OCI-LY7 (cell line): ENCODE data around the gene ODAD3. TPM values are rescaled to one million over a fixed set of nuclear protein-coding genes. Genes with fewer than 3 reads are reported as not detected.

Experiments
- BruUV-seq: library from RNA; stranded (reverse); fragments of 400-500 nt; replicated peaks from 2 replicates; lab custom pipeline; 2021; lab: Mats Ljungman, UMichigan
- CTCF ChIA-PET: fragments of 300-600 bp; sonication (Branson Sonifier 250); formaldehyde crosslinking; loops from one replicate; lab custom pipeline; 2022; ENCODE audit warnings: antibody characterized with exemption; ENCODE audit not compliant: unreplicated experiment; lab: Charles Lee
- POLR2A ChIA-PET: fragments of 300-600 bp; sonication (Branson Sonifier 250); formaldehyde crosslinking; loops from one replicate; lab custom pipeline; 2022; ENCODE audit warnings: antibody characterized with exemption; lab: Charles Lee
- DNase-seq: peaks from one replicate; pipeline ENCODE4 v3.0.0-alpha.2; 2015; ENCODE audit warnings: low spot score
- H2AFZ ChIP-seq: fragments of 200-600 bp; sonication (generic), shearing (Covaris generic); 2 replicates; pipeline ENCODE4 v1.6.1; 2014; ENCODE audit warnings: mild to moderate bottlenecking, antibody characterized with exemption, low read length, moderate library complexity
- H3K27ac ChIP-seq: fragments of 200-600 bp; sonication (generic); 2 replicates; pipeline ENCODE4 v1.5.1; 2014; ENCODE audit warnings: mixed run types, low read depth, mild to moderate bottlenecking, moderate library complexity, low read length, inconsistent platforms; ENCODE audit not compliant: poor library complexity, severe bottlenecking
- H3K36me3 ChIP-seq: fragments of 200-600 bp; sonication (generic); 2 replicates; pipeline ENCODE4 v1.6.1; 2014; ENCODE audit warnings: mild to moderate bottlenecking, antibody characterized with exemption, low read length, moderate library complexity, mixed read lengths; ENCODE audit not compliant: insufficient read depth
- H3K4me1 ChIP-seq: fragments of 200-600 bp; sonication (generic); 2 replicates; pipeline ENCODE4 v1.5.1; 2014; ENCODE audit warnings: mild to moderate bottlenecking, low read length; ENCODE audit not compliant: insufficient read depth, poor library complexity, severe bottlenecking
- H3K4me2 ChIP-seq: fragments of 200-600 bp; sonication (generic); 2 replicates; pipeline ENCODE4 v1.6.1; 2014; ENCODE audit warnings: mild to moderate bottlenecking, low read length
- H3K4me3 ChIP-seq: fragments of 200-600 bp; sonication (generic); 2 replicates; pipeline ENCODE4 v1.5.1; 2014; ENCODE audit warnings: mild to moderate bottlenecking, low read depth, low read length; ENCODE audit not compliant: poor library complexity, severe bottlenecking
- H3K79me2 ChIP-seq: fragments of 200-600 bp; sonication (generic); 2 replicates; pipeline ENCODE4 v1.6.1; 2016; ENCODE audit warnings: low read depth, mild to moderate bottlenecking, low read length, moderate library complexity, mixed read lengths; ENCODE audit not compliant: insufficient read depth
- H3K9me2 ChIP-seq: fragments of 200-600 bp; sonication (generic); 2 replicates; pipeline ENCODE4 v1.6.1; 2016; ENCODE audit warnings: mild to moderate bottlenecking, low read length, mixed read lengths; ENCODE audit not compliant: insufficient read depth
- H3K9me3 ChIP-seq: fragments of 200-600 bp; sonication (generic); 2 replicates; pipeline ENCODE4 v1.6.1; 2014; ENCODE audit warnings: mild to moderate bottlenecking, mixed run types, low read length, mixed read lengths
- H4K20me1 ChIP-seq: fragments of 200-600 bp; sonication (generic); 2 replicates; pipeline ENCODE4 v1.6.1; 2014; ENCODE audit warnings: mild to moderate bottlenecking, antibody characterized with exemption, low read length, moderate library complexity, mixed read lengths; ENCODE audit not compliant: insufficient read depth
- CTCF ChIP-seq: fragments of 200-600 bp; sonication (generic); conservative IDR thresholded peaks from 2 replicates; pipeline ENCODE4 v1.5.1; 2014; ENCODE audit warnings: mild to moderate bottlenecking, antibody characterized with exemption, low read length, moderate library complexity, mixed read lengths
- EZH2phosphoT487 ChIP-seq: fragments of 200-600 bp; sonication (generic); IDR thresholded peaks from 2 replicates; pipeline ENCODE4 v1.6.1; 2018; ENCODE audit warnings: low read depth, borderline replicate concordance, mild to moderate bottlenecking, mixed run types, antibody characterized with exemption, low read length, moderate library complexity, mixed read lengths
- intact Hi-C: fragments of 100-400 bp; cut with micrococcal nuclease; formaldehyde crosslinking; loops from one replicate; pipeline ENCODE4 v1.10.0; 2022; ENCODE audit not compliant: unreplicated experiment
- total RNA-seq, 2 experiments: library from RNA; depleted of rRNA in 1 of 2; stranded (reverse); fragments of >200 nt in 1 of 2; shearing (Covaris generic) in 1 of 2; gene quantifications; 2 replicates each; pipeline ENCODE4 v1.2.3, GENCODE V29; 2014 to 2022

ODAD3 gene
- total RNA-seq, 2 experiments from 2014 or later, result 0.28 to 1.2 TPM

GRCh38 chr19:11421371-11422098 is 13.4 kb downstream of the ODAD3 start:
- no peaks in the 10 kb centered on the region for H3K9me2 ChIP-seq
- H3K27ac ChIP-seq, result peak overlapping the region; percentile 9
- peak overlapping the region; percentile 84 for H2AFZ ChIP-seq
- peaks cover 38% of the 10 kb centered on the region for H3K4me1 ChIP-seq
- no TSS peak for BruUV-seq
- peak overlapping the region; percentile 63 for H3K4me3 ChIP-seq
- TF ChIP-seq CTCF (no peak), EZH2phosphoT487 (no peak)
- DNase-seq, result peak; percentile 88
- ChIA-PET POLR2A (interaction anchor here (0.6 to 1.7 kb wide), 4 partner anchors 13 to 40 kb away, joined by 3 to 4 read pairs (median 3); no protein-coding TSS in a partner anchor), CTCF (interaction anchor here (0.5 to 1.1 kb wide), 3 partner anchors 12 to 132 kb away, joined by 3 to 5 read pairs (median 3); no protein-coding TSS in a partner anchor)
- no peaks in the 10 kb centered on the region for H3K9me3 ChIP-seq
- no peaks in the 10 kb centered on the region for H4K20me1 ChIP-seq
- H3K4me2 ChIP-seq, result peak overlapping the region; percentile 73
- intact Hi-C loops, result loop anchor here (1.0 kb wide), 1 partner anchor 40 kb away; no protein-coding TSS in a partner anchor
- no peaks in the 10 kb centered on the region for H3K79me2 ChIP-seq
- H3K36me3 ChIP-seq, result no peaks in the 10 kb centered on the region

GRCh38 chr19:11420429-11421370 is 14.2 kb downstream of the ODAD3 start:
- H4K20me1 ChIP-seq, result no peaks in the 10 kb centered on the region

More at GRCh38 chr19:11420429-11421370, 14.2 kb downstream of the ODAD3 start:
- Histone ChIP-seq H2AFZ (peak overlapping the region; percentile 84; the same call in 1 of the 2 replicates), H3K4me2 (peak overlapping the region; percentile 73), H3K27ac (no peak overlapping the region), H3K79me2 (no peaks in the 10 kb centered on the region), H3K4me3 (peak overlapping the region; percentile 63), H3K36me3 (no peaks in the 10 kb centered on the region), H3K9me3 (no peaks in the 10 kb centered on the region), H3K9me2 (no peaks in the 10 kb centered on the region), H3K4me1 (peaks cover 38% of the 10 kb centered on the region)
- TF ChIP-seq EZH2phosphoT487 (0 out of 2 replicates have a peak, but pooled peaks have one; percentile 62), CTCF (no peak)
- DNase-seq, result no peak
- BruUV-seq, result no TSS peak
- POLR2A ChIA-PET, result interaction anchor here (0.6 to 1.7 kb wide), 3 partner anchors 13 to 39 kb away, joined by 3 read pairs; no protein-coding TSS in a partner anchor
- intact Hi-C loops, result no loop called here
- CTCF ChIA-PET, result interaction anchor here (0.5 kb wide), 1 partner anchor 131 kb away, joined by 3 read pairs; no protein-coding TSS in a partner anchor
